GM23338 (cell line): ENCODE measurements around the gene CASKIN2. TPM values are rescaled to one million over a fixed set of nuclear protein-coding genes. Genes with fewer than 3 reads are reported as not detected.

Experiments
- ATAC-seq: fragments of 200-7000 bp; cut with Tn5 transposase; 3 replicates; pipeline ENCODE4 v1.9.1; 2020
- DNase-seq: peaks from one replicate; pipeline ENCODE4 v3.0.0-alpha.2; 2015; ENCODE audit warnings: low spot score
- H2AFZ ChIP-seq: fragments of 200-600 bp; sonication (generic); 2 replicates; pipeline ENCODE4 v1.8.0; 2016; ENCODE audit warnings: antibody characterized with exemption, mild to moderate bottlenecking, moderate library complexity
- H3F3A ChIP-seq: fragments of 200-600 bp; sonication (generic); replicated peaks from 2 replicates; pipeline ENCODE4 v1.8.0; 2017; ENCODE audit warnings: antibody characterized with exemption, mixed run types, low read depth
- H3K27ac ChIP-seq: fragments of 200-600 bp; sonication (generic); 2 replicates; pipeline ENCODE4 v1.6.1; 2016; ENCODE audit warnings: low read depth
- H3K27me3 ChIP-seq: fragments of 200-600 bp; sonication (generic); 2 replicates; pipeline ENCODE4 v1.8.0; 2016; ENCODE audit warnings: mild to moderate bottlenecking, mixed run types, moderate library complexity; ENCODE audit not compliant: insufficient read depth
- H3K36me3 ChIP-seq: fragments of 200-600 bp; sonication (generic); 2 replicates; pipeline ENCODE4 v1.8.0; 2016; ENCODE audit warnings: mild to moderate bottlenecking; ENCODE audit not compliant: insufficient read depth
- H3K4me1 ChIP-seq: fragments of 200-600 bp; sonication (generic); 2 replicates; pipeline ENCODE4 v1.8.0; 2016; ENCODE audit warnings: mild to moderate bottlenecking, moderate library complexity; ENCODE audit not compliant: insufficient read depth
- H3K4me2 ChIP-seq: fragments of 200-600 bp; sonication (generic); 2 replicates; pipeline ENCODE4 v1.7.1; 2017; ENCODE audit warnings: mixed run types
- H3K4me3 ChIP-seq: fragments of 200-600 bp; sonication (generic); 2 replicates; pipeline ENCODE4 v1.6.1; 2016; ENCODE audit warnings: mixed run types
- H3K79me2 ChIP-seq: fragments of 200-600 bp; sonication (generic); replicated peaks from 2 replicates; pipeline ENCODE4 v1.8.0; 2017; ENCODE audit warnings: mild to moderate bottlenecking; ENCODE audit not compliant: insufficient read depth
- H3K9me2 ChIP-seq: fragments of 200-600 bp; sonication (generic); 2 replicates; pipeline ENCODE4 v1.8.0; 2017; ENCODE audit not compliant: insufficient read depth
- H4K20me1 ChIP-seq: fragments of 200-600 bp; sonication (generic); replicated peaks from 2 replicates; pipeline ENCODE4 v1.8.0; 2017; ENCODE audit warnings: mild to moderate bottlenecking; ENCODE audit not compliant: insufficient read depth
- H3K27ac Mint-ChIP-seq: 2 replicates; pipeline ENCODE4 v1.8.0; 2020; ENCODE audit warnings: inconsistent platforms, mild to moderate bottlenecking, moderate library complexity, mixed read lengths
- H3K27me3 Mint-ChIP-seq: 3 replicates; pipeline ENCODE4 v1.8.0; 2022; ENCODE audit warnings: low read depth, mild to moderate bottlenecking, moderate library complexity, mixed read lengths, inconsistent platforms; ENCODE audit not compliant: insufficient read depth, poor library complexity
- H3K36me3 Mint-ChIP-seq: 3 replicates; pipeline ENCODE4 v1.8.0; 2021; ENCODE audit warnings: low read depth, mild to moderate bottlenecking, inconsistent platforms, moderate library complexity, mixed read lengths
- H3K4me1 Mint-ChIP-seq: 3 replicates; pipeline ENCODE4 v1.8.0; 2020; ENCODE audit warnings: mild to moderate bottlenecking, inconsistent platforms, mixed read lengths
- H3K4me3 Mint-ChIP-seq: 3 replicates; pipeline ENCODE4 v1.8.0; 2021; ENCODE audit warnings: moderate library complexity, mild to moderate bottlenecking, inconsistent platforms, mixed read lengths
- H3K9me3 Mint-ChIP-seq: 3 replicates; pipeline ENCODE4 v1.8.0; 2020; ENCODE audit warnings: moderate library complexity, mild to moderate bottlenecking, inconsistent platforms, mixed read lengths
- CREB1 ChIP-seq: fragments of 250-450 bp; sonication (Bioruptor Pico); IDR thresholded peaks from 2 replicates; pipeline ENCODE4 v1.5.0; 2020; ENCODE audit warnings: low read depth, mild to moderate bottlenecking, moderate library complexity
- ETS1 ChIP-seq: IDR thresholded peaks from 2 replicates; pipeline ENCODE4 v1.6.1; 2016; ENCODE audit warnings: antibody characterized with exemption
- JUNB ChIP-seq: IDR thresholded peaks from one replicate; pipeline ENCODE4 v1.6.1; 2016; ENCODE audit warnings: antibody characterized with exemption; ENCODE audit not compliant: unreplicated experiment
- NANOG ChIP-seq: IDR thresholded peaks from 2 replicates; pipeline ENCODE4 v1.6.1; 2016; ENCODE audit warnings: antibody characterized with exemption, borderline replicate concordance
- POLR2AphosphoS5 ChIP-seq: IDR thresholded peaks from 2 replicates; pipeline ENCODE4 v1.6.1; 2016; ENCODE audit warnings: antibody characterized with exemption, low read depth
- STAT1 ChIP-seq: IDR thresholded peaks from one replicate; pipeline ENCODE4 v1.6.1; 2016; ENCODE audit warnings: antibody characterized with exemption; ENCODE audit not compliant: unreplicated experiment
- ZNF331 ChIP-seq: fragments of 250-450 bp; sonication (Bioruptor Pico); IDR thresholded peaks from 2 replicates; pipeline ENCODE4 v1.5.0; 2020; ENCODE audit warnings: low read depth, mild to moderate bottlenecking, moderate library complexity
- polyA plus RNA-seq: library from polyadenylated mRNA; unstranded; fragments of >200 nt; fragmentation: Nextera tagmentation; extraction: Ambion mirVana; gene quantifications from 2 replicates; pipeline ENCODE4 v1.2.1, GENCODE V29; 2016
- total RNA-seq: library from RNA; depleted of rRNA; stranded (reverse); fragments of >200 nt; shearing (Covaris generic); gene quantifications from 2 replicates; pipeline ENCODE4 v1.2.3, GENCODE V29; 2014
- TF ChIP-seq, protein P1 (sequence below): fragments of 250-450 bp; sonication (Bioruptor Pico); IDR thresholded peaks from 2 replicates; pipeline ENCODE4 v1.5.0; 2020; ENCODE audit warnings: mild to moderate bottlenecking, moderate library complexity

CASKIN2 gene
- total and polyA plus RNA-seq, 2 experiments from 2014 or later, result 4.9 to 21.5 TPM

GRCh38 chr17:75506888-75507287 lies 8.4 kb downstream of the CASKIN2 start (continued):
- TF ChIP-seq, protein P1, sequence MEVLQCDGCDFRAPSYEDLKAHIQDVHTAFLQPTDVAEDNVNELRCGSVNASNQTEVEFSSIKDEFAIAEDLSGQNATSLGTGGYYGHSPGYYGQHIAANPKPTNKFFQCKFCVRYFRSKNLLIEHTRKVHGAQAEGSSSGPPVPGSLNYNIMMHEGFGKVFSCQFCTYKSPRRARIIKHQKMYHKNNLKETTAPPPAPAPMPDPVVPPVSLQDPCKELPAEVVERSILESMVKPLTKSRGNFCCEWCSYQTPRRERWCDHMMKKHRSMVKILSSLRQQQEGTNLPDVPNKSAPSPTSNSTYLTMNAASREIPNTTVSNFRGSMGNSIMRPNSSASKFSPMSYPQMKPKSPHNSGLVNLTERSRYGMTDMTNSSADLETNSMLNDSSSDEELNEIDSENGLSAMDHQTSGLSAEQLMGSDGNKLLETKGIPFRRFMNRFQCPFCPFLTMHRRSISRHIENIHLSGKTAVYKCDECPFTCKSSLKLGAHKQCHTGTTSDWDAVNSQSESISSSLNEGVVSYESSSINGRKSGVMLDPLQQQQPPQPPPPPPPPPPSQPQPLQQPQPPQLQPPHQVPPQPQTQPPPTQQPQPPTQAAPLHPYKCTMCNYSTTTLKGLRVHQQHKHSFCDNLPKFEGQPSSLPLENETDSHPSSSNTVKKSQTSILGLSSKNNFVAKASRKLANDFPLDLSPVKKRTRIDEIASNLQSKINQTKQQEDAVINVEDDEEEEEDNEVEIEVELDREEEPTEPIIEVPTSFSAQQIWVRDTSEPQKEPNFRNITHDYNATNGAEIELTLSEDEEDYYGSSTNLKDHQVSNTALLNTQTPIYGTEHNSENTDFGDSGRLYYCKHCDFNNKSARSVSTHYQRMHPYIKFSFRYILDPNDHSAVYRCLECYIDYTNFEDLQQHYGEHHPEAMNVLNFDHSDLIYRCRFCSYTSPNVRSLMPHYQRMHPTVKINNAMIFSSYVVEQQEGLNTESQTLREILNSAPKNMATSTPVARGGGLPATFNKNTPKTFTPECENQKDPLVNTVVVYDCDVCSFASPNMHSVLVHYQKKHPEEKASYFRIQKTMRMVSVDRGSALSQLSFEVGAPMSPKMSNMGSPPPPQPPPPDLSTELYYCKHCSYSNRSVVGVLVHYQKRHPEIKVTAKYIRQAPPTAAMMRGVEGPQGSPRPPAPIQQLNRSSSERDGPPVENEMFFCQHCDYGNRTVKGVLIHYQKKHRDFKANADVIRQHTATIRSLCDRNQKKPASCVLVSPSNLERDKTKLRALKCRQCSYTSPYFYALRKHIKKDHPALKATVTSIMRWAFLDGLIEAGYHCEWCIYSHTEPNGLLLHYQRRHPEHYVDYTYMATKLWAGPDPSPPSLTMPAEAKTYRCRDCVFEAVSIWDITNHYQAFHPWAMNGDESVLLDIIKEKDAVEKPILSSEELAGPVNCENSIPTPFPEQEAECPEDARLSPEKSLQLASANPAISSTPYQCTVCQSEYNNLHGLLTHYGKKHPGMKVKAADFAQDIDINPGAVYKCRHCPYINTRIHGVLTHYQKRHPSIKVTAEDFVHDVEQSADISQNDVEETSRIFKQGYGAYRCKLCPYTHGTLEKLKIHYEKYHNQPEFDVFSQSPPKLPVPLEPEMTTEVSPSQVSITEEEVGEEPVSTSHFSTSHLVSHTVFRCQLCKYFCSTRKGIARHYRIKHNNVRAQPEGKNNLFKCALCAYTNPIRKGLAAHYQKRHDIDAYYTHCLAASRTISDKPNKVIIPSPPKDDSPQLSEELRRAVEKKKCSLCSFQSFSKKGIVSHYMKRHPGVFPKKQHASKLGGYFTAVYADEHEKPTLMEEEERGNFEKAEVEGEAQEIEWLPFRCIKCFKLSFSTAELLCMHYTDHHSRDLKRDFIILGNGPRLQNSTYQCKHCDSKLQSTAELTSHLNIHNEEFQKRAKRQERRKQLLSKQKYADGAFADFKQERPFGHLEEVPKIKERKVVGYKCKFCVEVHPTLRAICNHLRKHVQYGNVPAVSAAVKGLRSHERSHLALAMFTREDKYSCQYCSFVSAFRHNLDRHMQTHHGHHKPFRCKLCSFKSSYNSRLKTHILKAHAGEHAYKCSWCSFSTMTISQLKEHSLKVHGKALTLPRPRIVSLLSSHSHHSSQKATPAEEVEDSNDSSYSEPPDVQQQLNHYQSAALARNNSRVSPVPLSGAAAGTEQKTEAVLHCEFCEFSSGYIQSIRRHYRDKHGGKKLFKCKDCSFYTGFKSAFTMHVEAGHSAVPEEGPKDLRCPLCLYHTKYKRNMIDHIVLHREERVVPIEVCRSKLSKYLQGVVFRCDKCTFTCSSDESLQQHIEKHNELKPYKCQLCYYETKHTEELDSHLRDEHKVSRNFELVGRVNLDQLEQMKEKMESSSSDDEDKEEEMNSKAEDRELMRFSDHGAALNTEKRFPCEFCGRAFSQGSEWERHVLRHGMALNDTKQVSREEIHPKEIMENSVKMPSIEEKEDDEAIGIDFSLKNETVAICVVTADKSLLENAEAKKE (CRISPR knock-in tag), result no peak
- no peak for TF ChIP-seq STAT1
- no peak for TF ChIP-seq ETS1
- TF ChIP-seq ZNF331, result no peak
- no peak for TF ChIP-seq CREB1 (CRISPR knock-in tag)
- no peak for TF ChIP-seq NANOG

DNA sequence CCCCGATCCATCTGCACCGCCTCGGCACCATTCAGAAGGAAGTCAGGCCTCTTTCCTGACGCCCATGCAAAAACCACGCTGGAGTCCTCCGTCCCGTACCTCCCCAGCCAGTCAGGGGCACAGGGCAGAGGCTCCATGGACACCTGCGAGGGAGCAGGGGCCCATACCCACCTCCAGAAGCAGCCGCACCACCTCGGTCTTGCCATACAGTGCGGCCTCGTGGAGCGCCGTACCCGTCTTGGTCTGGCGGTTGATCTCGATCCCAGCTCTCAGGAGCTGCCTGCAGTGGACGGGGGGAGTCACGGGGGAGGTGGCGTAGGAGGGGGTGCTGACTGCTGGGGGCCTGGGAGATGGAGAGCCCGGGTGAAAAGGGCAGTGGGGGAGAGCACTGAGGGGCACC lies 9.2 kb downstream of the CASKIN2 start:
- Mint-ChIP-seq H3K36me3 (peaks cover 10% of the 10 kb centered on the region; the same call in 2 of the 3 replicates), H3K4me1 (no peaks in the 10 kb centered on the region; the same call in 2 of the 3 replicates), H3K27me3 (peaks cover 7% of the 10 kb centered on the region), H3K9me3 (no peaks in the 10 kb centered on the region), H3K27ac (no peak overlapping the region), H3K4me3 (no peak overlapping the region)
- no peaks in the 10 kb centered on the region for H3F3A ChIP-seq
- ATAC-seq (no peak), DNase-seq (no peak)
- no peaks in the 10 kb centered on the region for H3K4me1 ChIP-seq
- no peaks in the 10 kb centered on the region for H3K36me3 ChIP-seq
- H4K20me1 ChIP-seq, result no peaks in the 10 kb centered on the region
- no peaks in the 10 kb centered on the region for H3K27me3 ChIP-seq
- no peak overlapping the region for H3K27ac ChIP-seq
- H3K4me2 ChIP-seq, result no peak overlapping the region
- H3K4me3 ChIP-seq, result no peak overlapping the region
- H3K9me2 ChIP-seq, result no peaks in the 10 kb centered on the region
- no peak overlapping the region for H2AFZ ChIP-seq
- H3K79me2 ChIP-seq, result no peaks in the 10 kb centered on the region; the same call in 1 of the 2 replicates
- TF ChIP-seq ETS1, result no peak
- no peak for TF ChIP-seq JUNB
- no peak for TF ChIP-seq STAT1
- TF ChIP-seq POLR2AphosphoS5, result no peak
- TF ChIP-seq ZNF331, result no peak
